HUES48 (cell line): ENCODE results near the gene PRR14L.

Experiments used
- H3K27ac ChIP-seq: one replicate; pipeline ENCODE4 v1.7.0; 2013; ENCODE audit warnings: low read depth, low read length, inconsistent platforms
- H3K27me3 ChIP-seq: 2 replicates; pipeline ENCODE4 v1.6.1; 2013; ENCODE audit warnings: mild to moderate bottlenecking, low read length; ENCODE audit not compliant: control insufficient read depth, insufficient read depth
- H3K36me3 ChIP-seq: 2 replicates; pipeline ENCODE4 v1.6.1; 2013; ENCODE audit warnings: low read length; ENCODE audit not compliant: control insufficient read depth, insufficient read depth
- H3K4me1 ChIP-seq: 2 replicates; pipeline ENCODE4 v1.6.1; 2013; ENCODE audit warnings: mild to moderate bottlenecking, low read length; ENCODE audit not compliant: control insufficient read depth, insufficient read depth
- H3K4me3 ChIP-seq: 2 replicates; pipeline ENCODE4 v1.5.1; 2013; ENCODE audit warnings: mild to moderate bottlenecking, low read depth, low read length
- H3K9ac ChIP-seq: 2 replicates; pipeline ENCODE4 v1.6.1; 2013; ENCODE audit warnings: mild to moderate bottlenecking, low read depth, low read length, moderate library complexity
- H3K9me3 ChIP-seq: 2 replicates; pipeline ENCODE4 v1.6.1; 2013; ENCODE audit warnings: low read length; ENCODE audit not compliant: control insufficient read depth, insufficient read depth

PRR14L gene

DNA sequence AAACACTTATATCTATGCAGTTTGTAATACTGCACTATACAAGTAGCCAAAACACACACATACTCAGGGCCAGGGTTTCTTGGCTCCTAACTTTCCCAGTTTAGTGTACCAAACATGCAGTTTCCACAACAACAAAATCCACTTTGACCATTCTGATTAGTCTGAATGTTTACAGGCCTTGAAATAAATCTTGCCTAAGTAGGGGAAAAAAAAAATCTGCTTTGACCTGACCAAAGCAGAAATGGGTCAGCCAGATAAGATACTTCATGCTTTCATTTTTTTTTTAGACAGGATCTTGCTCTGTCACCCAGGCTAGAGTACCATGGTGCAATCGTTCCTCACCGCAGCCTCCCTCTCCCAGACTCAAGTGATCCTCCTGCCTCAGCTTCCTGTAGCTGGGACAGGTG is 10.1 kb downstream of the PRR14L start:
- Histone ChIP-seq H3K4me3 (no peak overlapping the region), H3K9me3 (no peaks in the 10 kb centered on the region), H3K4me1 (no peaks in the 10 kb centered on the region), H3K27me3 (no peaks in the 10 kb centered on the region), H3K36me3 (peaks cover 65% of the 10 kb centered on the region), H3K9ac (no peak overlapping the region), H3K27ac (no peak overlapping the region)

- Histone ChIP-seq H3K36me3 (peaks cover 71% of the 10 kb centered on the region), H3K27me3 (no peaks in the 10 kb centered on the region), H3K4me1 (no peaks in the 10 kb centered on the region)
These were observed 11.4 kb downstream of the PRR14L start for GRCh38 chr22:31738566-31738965.

GRCh38 chr22:31737932-31738331 is 12.0 kb downstream of the PRR14L start:
- H3K36me3 ChIP-seq = peaks cover 75% of the 10 kb centered on the region
- peak overlapping the region; percentile 6 for H3K27ac ChIP-seq
- no peak overlapping the region for H3K9ac ChIP-seq

More at GRCh38 chr22:31738566-31738965, 11.4 kb downstream of the PRR14L start:
- Histone ChIP-seq H3K27ac (no peak overlapping the region), H3K9ac (no peak overlapping the region), H3K4me3 (no peak overlapping the region), H3K9me3 (no peaks in the 10 kb centered on the region)

GRCh38 chr22:31736458-31736857 is 13.5 kb downstream of the PRR14L start:
- H3K27ac ChIP-seq = no peak overlapping the region
- no peaks in the 10 kb centered on the region for H3K4me1 ChIP-seq
- peaks cover 73% of the 10 kb centered on the region for H3K36me3 ChIP-seq
- no peaks in the 10 kb centered on the region for H3K9me3 ChIP-seq
- no peak overlapping the region for H3K4me3 ChIP-seq
- no peaks in the 10 kb centered on the region for H3K27me3 ChIP-seq
- no peak overlapping the region for H3K9ac ChIP-seq

More at GRCh38 chr22:31737932-31738331, 12.0 kb downstream of the PRR14L start:
- Histone ChIP-seq H3K9me3 (no peaks in the 10 kb centered on the region), H3K4me1 (no peaks in the 10 kb centered on the region), H3K27me3 (no peaks in the 10 kb centered on the region), H3K4me3 (no peak overlapping the region)

DNA sequence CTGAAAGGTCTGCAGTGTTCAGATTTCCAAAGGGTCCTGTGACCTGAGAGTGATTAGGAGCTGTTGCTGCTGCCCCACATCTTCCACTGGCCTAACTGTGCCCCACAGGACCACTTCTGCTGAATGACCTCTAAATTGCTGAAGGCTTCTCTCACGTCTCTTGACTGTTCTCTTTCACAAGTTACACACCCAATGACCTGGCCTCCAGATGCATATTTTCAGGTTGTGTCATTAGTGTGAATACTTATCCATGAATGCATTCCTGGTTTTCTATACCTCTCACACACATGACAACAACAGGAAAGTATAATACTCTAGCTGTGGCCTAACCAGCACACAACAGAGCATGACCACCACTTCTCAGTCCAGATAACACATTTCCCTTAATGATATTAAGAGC is 15.4 kb downstream of the PRR14L start:
- H3K9me3 ChIP-seq = no peaks in the 10 kb centered on the region
- H3K27ac ChIP-seq = no peak overlapping the region
- H3K27me3 ChIP-seq = no peaks in the 10 kb centered on the region
- no peak overlapping the region for H3K9ac ChIP-seq
- H3K36me3 ChIP-seq = peaks cover 68% of the 10 kb centered on the region
- no peaks in the 10 kb centered on the region for H3K4me1 ChIP-seq
- H3K4me3 ChIP-seq = no peak overlapping the region

DNA sequence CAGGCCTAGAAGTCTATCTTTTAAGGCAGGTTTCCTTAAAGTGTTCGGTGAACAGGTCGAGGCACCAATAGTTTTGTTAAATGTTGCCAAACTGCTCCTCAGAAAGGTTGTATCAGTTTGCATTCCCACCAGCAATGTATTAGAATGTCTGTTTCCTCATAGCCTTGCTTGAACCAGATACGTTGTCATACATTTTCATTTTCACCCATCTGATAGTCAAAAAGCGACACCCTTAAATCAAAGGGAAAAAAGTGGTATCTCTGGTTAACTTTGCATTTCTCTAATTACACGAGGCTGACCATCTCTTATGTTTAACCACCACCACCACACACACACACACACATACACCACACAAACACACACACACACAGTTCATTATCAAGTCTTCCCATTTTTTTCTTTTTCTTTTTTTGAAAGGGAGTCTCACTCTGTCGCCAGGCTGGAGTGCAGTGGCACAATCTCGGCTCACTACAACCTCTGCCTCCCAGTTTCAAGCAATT is 16.3 kb downstream of the PRR14L start:
- Histone ChIP-seq H3K27ac (no peak overlapping the region), H3K4me1 (no peaks in the 10 kb centered on the region), H3K36me3 (peaks cover 59% of the 10 kb centered on the region), H3K27me3 (no peaks in the 10 kb centered on the region), H3K9me3 (no peaks in the 10 kb centered on the region), H3K4me3 (no peak overlapping the region), H3K9ac (no peak overlapping the region)

GRCh38 chr22:31732089-31732829 is 17.7 kb downstream of the PRR14L start:
- H3K27me3 ChIP-seq = no peaks in the 10 kb centered on the region
- H3K4me3 ChIP-seq = no peak overlapping the region
- H3K27ac ChIP-seq = no peak overlapping the region
- no peaks in the 10 kb centered on the region for H3K9me3 ChIP-seq
- H3K9ac ChIP-seq = no peak overlapping the region
- peaks cover 51% of the 10 kb centered on the region for H3K36me3 ChIP-seq
- H3K4me1 ChIP-seq = no peaks in the 10 kb centered on the region

- Histone ChIP-seq H3K9me3 (no peaks in the 10 kb centered on the region), H3K27ac (no peak overlapping the region), H3K27me3 (no peaks in the 10 kb centered on the region), H3K9ac (no peak overlapping the region), H3K4me3 (no peak overlapping the region), H3K4me1 (no peaks in the 10 kb centered on the region), H3K36me3 (peaks cover 54% of the 10 kb centered on the region)
These were observed 19.6 kb downstream of the PRR14L start for GRCh38 chr22:31730344-31730711.

DNA sequence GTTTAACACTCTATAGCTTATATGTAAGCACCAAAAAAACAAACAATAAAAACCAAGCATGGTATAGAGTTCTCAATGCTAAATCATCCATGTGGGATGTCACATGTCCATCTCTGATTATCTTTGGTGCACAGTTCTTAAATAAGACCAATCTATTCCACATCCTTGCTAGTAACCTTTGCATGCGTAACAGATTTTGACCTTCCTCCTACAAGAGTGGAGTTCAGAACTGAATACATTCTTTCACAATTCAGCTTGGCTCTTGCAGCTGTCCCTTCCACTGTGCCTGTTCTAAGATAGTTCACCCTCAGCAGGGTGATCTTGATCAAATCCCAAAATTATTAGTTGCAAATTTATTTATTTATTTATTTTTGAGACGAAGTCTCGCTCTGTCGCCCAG is 21.1 kb downstream of the PRR14L start:
- Histone ChIP-seq H3K36me3 (peaks cover 55% of the 10 kb centered on the region), H3K9me3 (no peaks in the 10 kb centered on the region), H3K4me1 (no peaks in the 10 kb centered on the region), H3K27me3 (no peaks in the 10 kb centered on the region), H3K4me3 (no peak overlapping the region), H3K27ac (no peak overlapping the region), H3K9ac (no peak overlapping the region)

DNA sequence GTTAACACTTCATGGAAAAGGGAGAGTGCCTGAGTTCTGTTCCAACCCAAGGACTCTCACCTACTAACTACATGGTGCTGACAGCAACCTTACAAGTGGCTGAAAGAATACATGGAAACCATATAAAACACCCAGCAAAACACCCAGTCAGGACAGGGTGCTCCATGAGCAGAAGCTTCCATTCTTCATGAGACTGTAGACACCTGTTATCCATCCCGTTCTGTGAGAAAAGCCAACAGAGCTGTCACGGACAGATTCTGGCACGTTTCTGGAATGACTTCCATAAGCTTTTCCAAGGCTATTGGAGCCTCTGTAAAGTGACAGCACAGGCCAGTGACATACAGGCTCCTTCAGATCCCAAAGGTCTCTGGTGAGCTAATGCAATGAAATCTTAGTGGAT is 23.2 kb downstream of the PRR14L start:
- no peaks in the 10 kb centered on the region for H3K9me3 ChIP-seq
- no peak overlapping the region for H3K9ac ChIP-seq
- no peaks in the 10 kb centered on the region for H3K4me1 ChIP-seq
- H3K36me3 ChIP-seq = peaks cover 59% of the 10 kb centered on the region
- H3K27me3 ChIP-seq = no peaks in the 10 kb centered on the region
- no peak overlapping the region for H3K4me3 ChIP-seq
- H3K27ac ChIP-seq = no peak overlapping the region

DNA sequence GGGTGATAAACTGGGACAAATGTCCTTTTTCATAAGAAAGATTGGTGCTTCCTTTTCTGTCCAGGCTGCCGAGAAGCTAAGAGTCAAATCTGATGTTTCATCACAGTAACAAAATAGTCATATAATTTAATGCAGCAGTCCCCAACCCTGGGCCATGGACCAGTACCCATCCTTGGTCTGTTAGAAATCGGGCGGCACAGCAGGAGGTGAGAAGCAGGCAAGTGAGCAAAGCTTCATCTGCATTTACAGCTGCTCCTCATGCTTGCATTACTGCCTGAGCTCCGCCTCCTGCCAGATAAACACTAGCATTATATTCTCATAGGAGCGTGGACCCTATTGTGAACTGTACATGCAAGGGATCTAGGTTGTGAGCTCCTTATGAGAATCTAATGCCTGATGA is 26.2 kb downstream of the PRR14L start:
- no peaks in the 10 kb centered on the region for H3K4me1 ChIP-seq
- no peak overlapping the region for H3K4me3 ChIP-seq
- H3K27me3 ChIP-seq = no peaks in the 10 kb centered on the region
- H3K9ac ChIP-seq = no peak overlapping the region
- no peak overlapping the region for H3K27ac ChIP-seq
- peaks cover 82% of the 10 kb centered on the region for H3K36me3 ChIP-seq
- H3K9me3 ChIP-seq = no peaks in the 10 kb centered on the region
